Measurements from ENCODE around the gene G6PD.
"Not testable (repeated sequence)": the region's sequence is repeated elsewhere in the genome, so short reads cannot be mapped to it uniquely, and the experiment has no call there.

G6PD gene

GRCh38 chrX:154546354-154547244 lies at the start of gene G6PD:
Gene G6PD, minus strand, starts transcription at chrX:154546846. Its CDS starts 691 bp downstream, at chrX:154546155.
- no peak for TF ChIP-seq CTCF (IDR thresholded peaks at IDR 0.05; ENCODE audit: low read depth, low read length, missing control alignments)
- in situ Hi-C loops (cut with HindIII; ENCODE audit: low pct_ligation_motif_present, low sequenced_read_pairs) = no loop called here
- peak within 1 kb of the TSS; percentile 83 for H3K27ac ChIP-seq
- no peak for DNase-seq
- no peaks in the 10 kb centered on the region for H3K27me3 ChIP-seq (replicated peaks)
- no peaks in the 10 kb centered on the region for H3K36me3 ChIP-seq (replicated peaks)
- peak within 1 kb of the TSS; percentile 78 for H3K4me3 ChIP-seq (ENCODE audit: low read depth, low read length)

DNA sequence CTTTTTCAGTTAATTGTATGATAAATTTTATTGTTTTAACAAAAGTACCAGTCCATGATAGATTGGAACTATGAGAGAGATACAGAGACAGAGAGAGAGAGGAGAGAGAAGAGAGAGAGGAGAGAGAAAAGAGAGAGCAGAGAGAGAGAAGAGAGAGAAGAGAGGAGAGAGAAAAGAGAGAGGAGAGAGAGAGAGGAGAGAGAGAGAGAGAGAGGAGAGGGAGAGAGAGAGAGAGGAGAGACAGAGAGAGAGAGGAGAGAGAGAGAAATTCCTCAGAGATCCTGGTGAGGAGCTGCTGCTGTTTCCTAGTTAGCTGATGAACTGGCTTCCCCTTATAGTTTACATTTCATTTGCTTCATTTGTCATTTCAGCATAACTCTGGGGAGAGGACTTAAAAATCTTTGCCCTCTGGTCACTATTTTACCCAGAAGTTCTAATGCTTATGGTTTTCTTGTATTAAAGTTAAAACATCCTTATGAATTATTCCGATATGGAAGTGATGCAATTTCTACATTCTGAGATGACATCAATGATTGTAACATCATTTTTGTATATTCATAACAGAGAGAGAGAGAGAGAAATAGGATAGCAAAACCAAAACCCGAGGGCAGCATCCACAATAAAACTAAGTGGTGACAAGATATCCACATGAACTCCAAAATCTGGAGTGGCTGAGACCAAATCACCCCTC lies 49.1 kb upstream of the G6PD start:
- no peaks in the 10 kb centered on the region for H3K36me3 ChIP-seq (replicated peaks)
- no peak overlapping the region for H3K27ac ChIP-seq
- no peak for DNase-seq
- in situ Hi-C loops (cut with HindIII; ENCODE audit: low pct_ligation_motif_present, low sequenced_read_pairs) = no loop called here
- H3K4me3 ChIP-seq (ENCODE audit: low read depth, low read length) = no peak overlapping the region
- TF ChIP-seq CTCF (IDR thresholded peaks at IDR 0.05; ENCODE audit: low read depth, low read length, missing control alignments) = no peak
- no peaks in the 10 kb centered on the region for H3K27me3 ChIP-seq (replicated peaks)

DNA sequence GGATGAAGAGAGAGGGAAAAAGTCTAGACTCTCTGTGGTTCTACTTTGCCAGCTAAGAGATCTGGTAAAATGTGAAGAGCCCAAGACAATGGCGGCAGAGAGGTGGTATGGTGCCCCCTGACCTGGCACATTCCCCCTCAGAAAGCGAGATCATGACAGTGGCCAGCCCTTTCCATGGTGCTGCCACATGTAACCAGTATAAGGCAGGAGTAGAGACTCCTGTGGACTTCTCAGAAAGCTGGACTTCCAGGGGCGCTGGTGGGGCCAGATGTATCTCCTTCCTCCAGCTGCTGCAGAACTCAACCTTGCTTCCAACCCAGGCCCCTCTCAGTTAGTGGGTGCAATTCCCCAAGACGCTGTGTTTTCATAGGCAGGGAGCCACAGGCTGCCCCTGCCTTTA lies 47.8 kb upstream of the G6PD start:
- Histone ChIP-seq H3K27ac (no peak overlapping the region), H3K4me3 (ENCODE audit: low read depth, low read length) (no peak overlapping the region), H3K27me3 (replicated peaks) (no peaks in the 10 kb centered on the region), H3K36me3 (replicated peaks) (no peaks in the 10 kb centered on the region)
- no peak for TF ChIP-seq CTCF (IDR thresholded peaks at IDR 0.05; ENCODE audit: low read depth, low read length, missing control alignments)
- in situ Hi-C loops (cut with HindIII; ENCODE audit: low pct_ligation_motif_present, low sequenced_read_pairs) = no loop called here
- no peak for DNase-seq

GRCh38 chrX:154593201-154593600 lies 46.6 kb upstream of the G6PD start:
- H3K27me3 ChIP-seq (replicated peaks) = no peaks in the 10 kb centered on the region
- no peak overlapping the region for H3K27ac ChIP-seq
- no peak for TF ChIP-seq CTCF (IDR thresholded peaks at IDR 0.05; ENCODE audit: low read depth, low read length, missing control alignments)
- no peaks in the 10 kb centered on the region for H3K36me3 ChIP-seq (replicated peaks)
- in situ Hi-C loops (cut with HindIII; ENCODE audit: low pct_ligation_motif_present, low sequenced_read_pairs) = no loop called here
- no peak for DNase-seq
- no peak overlapping the region for H3K4me3 ChIP-seq (ENCODE audit: low read depth, low read length)

DNA sequence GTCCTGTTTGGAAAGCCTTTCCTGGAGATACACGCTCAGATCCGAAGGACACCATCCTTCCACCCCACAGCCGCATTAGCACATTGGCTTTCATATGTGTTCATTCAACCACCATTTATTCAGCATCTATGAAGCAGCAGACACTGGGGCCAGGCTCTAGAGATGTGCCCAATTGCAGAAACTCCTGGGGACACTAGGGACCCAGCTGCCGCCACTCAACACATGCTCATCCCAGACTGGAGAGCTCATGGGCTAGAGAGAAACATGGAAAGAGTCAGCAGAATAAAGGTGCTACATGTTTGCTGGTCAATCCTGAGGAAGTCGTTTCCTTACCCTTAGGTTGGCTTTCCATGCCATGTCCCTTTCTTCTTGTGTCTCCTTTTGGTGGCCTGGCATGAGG lies 45.9 kb upstream of the G6PD start:
- Histone ChIP-seq H3K4me3 (ENCODE audit: low read depth, low read length) (no peak overlapping the region), H3K36me3 (replicated peaks) (no peaks in the 10 kb centered on the region), H3K27ac (no peak overlapping the region), H3K27me3 (replicated peaks) (no peaks in the 10 kb centered on the region)
- TF ChIP-seq CTCF (IDR thresholded peaks at IDR 0.05; ENCODE audit: low read depth, low read length, missing control alignments) = no peak
- DNase-seq = no peak
- in situ Hi-C loops (cut with HindIII; ENCODE audit: low pct_ligation_motif_present, low sequenced_read_pairs) = no loop called here

DNA sequence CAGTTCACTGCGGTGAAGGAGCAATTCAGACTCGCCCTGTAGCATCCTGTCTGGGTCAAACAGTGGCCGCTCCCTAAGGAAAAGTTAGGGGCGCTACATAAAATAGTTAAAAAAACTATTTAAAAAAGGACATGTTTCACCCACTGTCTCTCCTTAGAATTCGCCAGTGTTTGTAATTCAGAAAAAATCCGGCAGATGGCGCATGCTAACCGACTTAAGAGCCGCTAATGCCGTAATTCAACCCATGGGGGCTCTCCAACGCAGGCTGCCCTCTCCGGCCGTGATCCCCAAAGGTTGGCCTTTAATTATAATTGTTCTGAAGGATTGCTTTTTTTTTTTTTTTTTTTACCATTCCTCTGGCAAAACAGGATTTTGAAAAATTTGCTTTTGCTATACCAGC lies 43.8 kb upstream of the G6PD start:
- H3K36me3 ChIP-seq (replicated peaks); DNase-seq; in situ Hi-C loops (cut with HindIII; ENCODE audit: low pct_ligation_motif_present, low sequenced_read_pairs); H3K27me3 ChIP-seq (replicated peaks); H3K4me3 ChIP-seq (ENCODE audit: low read depth, low read length); H3K27ac ChIP-seq: not testable (repeated sequence)

DNA sequence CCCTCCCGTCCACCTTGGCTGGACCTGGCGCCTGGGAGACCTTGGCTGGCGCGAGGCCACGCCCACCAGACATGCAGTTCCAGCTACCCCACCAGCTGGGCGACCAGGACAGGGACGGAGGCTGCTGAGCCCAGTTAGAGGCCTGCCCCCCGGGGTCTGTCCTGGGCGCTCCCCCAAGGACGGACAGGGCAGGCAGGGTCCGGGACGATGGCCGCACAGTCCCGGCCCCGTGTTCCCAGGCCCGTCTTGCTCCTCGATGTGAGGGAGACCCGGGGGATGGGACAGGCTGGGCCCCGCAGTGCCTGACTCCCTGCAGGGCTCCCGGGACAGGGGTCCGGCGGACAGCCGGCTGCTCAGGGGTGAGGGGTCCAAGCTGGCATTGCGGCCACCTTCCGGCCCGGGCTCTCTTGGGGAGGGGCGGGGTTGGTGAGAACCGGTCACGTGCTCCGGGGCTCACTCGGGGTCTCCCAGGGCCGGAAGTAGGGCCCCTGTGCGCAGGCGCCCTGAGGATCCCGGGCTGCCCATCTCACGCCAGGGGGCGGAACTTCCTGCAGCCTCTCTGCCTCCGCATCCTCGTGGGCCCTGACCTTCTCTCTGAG lies 38.0 kb upstream of the G6PD start, which contains the start of gene CTAG1A:
CTAG1A (plus strand) TSS at position 549 of the 599 bp plus-strand sequence. CDS start 74 bp downstream, outside the sequence.
- DNase-seq; H3K27ac ChIP-seq; H3K4me3 ChIP-seq (ENCODE audit: low read depth, low read length); in situ Hi-C loops (cut with HindIII; ENCODE audit: low pct_ligation_motif_present, low sequenced_read_pairs); H3K27me3 ChIP-seq (replicated peaks); H3K36me3 ChIP-seq (replicated peaks): not testable (repeated sequence)

GRCh38 chrX:154582994-154583393 lies 36.3 kb upstream of the G6PD start:
- in situ Hi-C loops (cut with HindIII; ENCODE audit: low pct_ligation_motif_present, low sequenced_read_pairs); H3K27me3 ChIP-seq (replicated peaks); DNase-seq: not testable (repeated sequence)

More at GRCh38 chrX:154582994-154583393, 36.3 kb upstream of the G6PD start:
- not testable (repeated sequence) for H3K36me3 ChIP-seq (replicated peaks); H3K4me3 ChIP-seq (ENCODE audit: low read depth, low read length); H3K27ac ChIP-seq

All from brain microvascular endothelial cell (primary cell).